GM19455 (cell line): ENCODE data around the gene ZNF343.
"Not testable (repeated sequence)": the region's sequence is repeated elsewhere in the genome, so short reads cannot be mapped to it uniquely, and the experiment has no call there.

Experiments used
- ATAC-seq: cut with Tn5 transposase; IDR thresholded peaks from one replicate; pipeline ENCODE4 v1.9.1; 2021; ENCODE audit not compliant: unreplicated experiment

ZNF343 gene

DNA sequence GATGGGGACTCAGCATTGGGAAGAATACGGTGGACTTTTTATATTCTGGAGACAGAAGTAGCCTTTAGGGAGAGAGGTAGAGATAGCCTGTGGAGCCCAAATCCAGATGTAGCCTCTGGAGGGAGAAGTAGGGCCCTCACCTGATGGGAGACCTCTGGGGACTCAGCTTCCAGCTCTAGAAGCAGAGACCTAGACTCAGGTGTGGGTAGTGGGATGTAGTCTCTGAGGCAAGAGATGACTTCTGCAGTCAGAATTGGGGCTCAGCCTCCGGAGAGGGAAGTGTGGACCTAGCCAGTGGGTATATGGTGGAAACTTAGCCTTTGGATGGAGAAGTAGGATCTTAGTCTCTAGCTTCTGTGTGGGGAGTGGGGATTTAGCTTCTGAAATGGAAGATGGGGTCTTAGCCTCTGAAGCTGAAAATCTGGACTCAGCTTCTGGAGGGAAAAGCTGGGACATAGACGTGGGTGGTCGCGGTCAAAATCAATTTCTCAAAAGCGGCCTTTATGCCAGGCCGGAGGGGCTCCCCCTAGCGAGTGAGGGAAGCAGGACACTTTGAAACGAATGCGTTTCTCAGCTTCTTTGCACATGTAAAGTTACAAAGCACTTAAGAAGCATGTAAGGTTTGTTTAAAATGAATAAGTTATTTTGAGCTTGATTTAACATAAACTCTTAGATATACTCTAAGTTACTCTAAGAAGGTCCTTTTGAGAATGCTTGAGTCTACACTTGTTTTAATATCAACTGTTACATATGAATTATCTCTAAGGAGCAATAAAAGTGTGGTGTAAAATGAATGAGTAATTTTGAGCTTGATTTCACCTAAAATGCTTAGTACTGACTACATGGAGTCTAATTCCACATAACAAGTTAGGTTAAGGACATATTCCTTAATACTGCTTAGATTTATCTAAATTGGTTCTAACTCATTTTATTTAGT is 12.9 kb upstream of the ZNF343 start:
- ATAC-seq, result no peak

DNA sequence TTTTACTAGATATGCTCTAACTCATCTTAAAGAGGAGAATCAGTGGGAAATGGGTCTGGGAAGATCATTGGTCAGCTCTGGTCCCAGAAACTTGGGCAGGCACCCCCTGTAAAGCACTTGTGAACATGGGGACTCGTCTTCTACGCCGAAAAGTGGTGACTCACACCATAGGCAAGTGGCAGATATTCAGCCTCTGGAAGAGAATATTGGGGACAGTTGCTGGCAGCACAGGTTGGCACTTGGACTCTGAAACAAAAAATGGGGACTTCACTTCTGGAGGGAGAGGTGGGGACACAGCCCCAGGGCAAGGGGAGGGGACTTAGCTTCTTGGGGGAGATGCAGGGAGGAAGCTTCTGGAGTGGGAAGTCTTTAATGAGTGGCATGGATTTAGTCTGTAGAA is 11.9 kb upstream of the ZNF343 start:
- no peak for ATAC-seq

- no peak for ATAC-seq
Measured at GRCh38 chr20:2519115-2519809, 10.5 kb upstream of the ZNF343 start.

- ATAC-seq, result no peak
Measured at GRCh38 chr20:2518558-2518957, 9.8 kb upstream of the ZNF343 start.

DNA sequence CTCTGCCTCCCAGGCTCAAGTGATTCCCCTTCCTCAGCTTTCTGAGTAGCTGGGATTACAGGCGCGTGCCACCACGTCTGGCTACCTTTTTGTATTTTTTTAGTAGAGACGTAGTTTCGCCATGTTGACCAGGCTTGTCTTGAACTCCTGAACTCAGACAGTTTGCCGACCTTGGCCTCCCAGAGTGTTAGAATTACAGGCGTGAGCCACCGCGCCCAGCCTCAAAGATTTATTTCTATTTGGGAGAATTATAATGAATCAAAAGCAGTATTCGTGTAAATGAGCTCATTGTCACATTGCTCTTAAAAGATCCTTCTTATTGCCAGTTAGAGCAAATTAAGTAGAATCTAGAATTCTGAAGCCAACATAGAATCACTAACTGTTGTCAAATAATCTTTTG is 9.4 kb upstream of the ZNF343 start:
- ATAC-seq, result no peak

- ATAC-seq, result no peak
Measured at GRCh38 chr20:2516399-2516798, 7.7 kb upstream of the ZNF343 start.

DNA sequence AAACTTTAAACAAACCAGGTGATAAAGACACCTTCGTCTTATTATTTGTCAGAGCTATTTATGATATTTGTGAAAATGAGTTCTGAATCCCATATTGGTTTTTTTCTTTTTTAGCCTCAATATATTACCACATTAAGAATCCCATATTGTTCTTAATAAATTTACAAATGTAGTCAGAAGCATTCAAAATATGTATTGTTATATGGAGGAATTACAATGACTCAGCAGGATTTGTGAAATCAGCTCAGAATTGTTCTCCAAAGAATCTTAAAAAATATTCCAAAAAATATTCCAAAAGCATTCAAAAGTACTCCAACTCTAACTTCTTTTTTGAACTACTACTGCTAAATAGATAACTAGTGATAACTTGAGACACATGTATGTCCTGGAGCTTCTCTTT is 6.5 kb upstream of the ZNF343 start:
- ATAC-seq, result no peak

GRCh38 chr20:2509794-2510193 is 1.1 kb upstream of the ZNF343 start:
- ATAC-seq, result no peak

- ATAC-seq, result no peak
Measured at GRCh38 chr20:2509468-2509781, 710 bp upstream of the ZNF343 start.

DNA sequence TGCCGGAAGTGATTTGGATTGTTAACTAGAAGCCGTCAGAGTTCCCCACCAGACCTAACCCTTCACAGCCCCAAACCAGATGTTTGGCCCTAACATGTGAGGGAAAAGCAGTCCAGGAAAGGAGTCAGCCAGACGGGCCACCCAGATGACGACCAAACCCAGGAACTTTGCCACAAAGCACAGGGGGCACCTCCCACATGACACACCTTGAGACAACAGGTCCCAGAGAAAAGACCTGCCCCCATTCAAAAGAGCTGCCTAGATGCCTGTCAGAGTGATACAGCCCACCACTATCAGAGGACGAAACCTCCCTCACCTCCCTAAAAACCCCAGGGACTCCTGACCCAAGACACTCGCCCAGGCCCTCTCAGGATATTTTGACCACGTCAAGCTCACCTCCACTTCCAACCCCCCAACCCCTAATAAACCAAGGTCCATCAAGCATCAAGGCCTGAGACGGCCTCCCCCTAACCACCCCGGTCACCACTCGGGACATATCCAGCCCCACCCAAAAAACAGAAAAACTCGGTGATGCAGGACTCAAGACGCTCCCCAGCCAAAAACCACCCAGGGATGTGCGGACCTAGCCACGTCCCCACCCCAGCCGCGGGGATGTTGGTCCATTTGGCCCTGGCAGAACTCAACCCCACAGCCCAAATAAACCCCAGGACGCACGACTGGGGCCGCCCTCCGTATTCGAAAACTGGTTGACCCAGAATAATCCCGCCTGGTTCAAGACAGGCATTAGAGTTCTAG is 662 bp downstream of the ZNF343 start:
- ATAC-seq, result peak; percentile 12

DNA sequence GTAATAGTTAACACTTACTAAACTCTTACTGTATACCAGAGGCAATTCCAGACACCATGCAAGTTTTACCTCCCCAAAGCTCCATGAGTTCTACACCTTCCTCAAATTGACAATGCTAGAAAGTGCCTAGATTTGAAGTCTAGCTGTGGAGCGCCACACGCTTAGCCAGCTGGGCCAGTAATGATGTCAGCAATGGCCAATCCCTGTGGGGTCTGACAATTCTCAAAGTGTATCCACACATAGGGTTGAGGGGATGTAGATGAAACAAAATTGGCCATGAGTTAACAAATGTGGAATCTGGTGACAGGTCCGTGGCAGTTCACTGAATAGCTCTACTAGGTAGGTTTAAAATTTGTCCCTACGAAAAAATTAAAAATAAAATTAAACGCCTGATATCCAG is 1.3 kb downstream of the ZNF343 start:
- no peak for ATAC-seq

DNA sequence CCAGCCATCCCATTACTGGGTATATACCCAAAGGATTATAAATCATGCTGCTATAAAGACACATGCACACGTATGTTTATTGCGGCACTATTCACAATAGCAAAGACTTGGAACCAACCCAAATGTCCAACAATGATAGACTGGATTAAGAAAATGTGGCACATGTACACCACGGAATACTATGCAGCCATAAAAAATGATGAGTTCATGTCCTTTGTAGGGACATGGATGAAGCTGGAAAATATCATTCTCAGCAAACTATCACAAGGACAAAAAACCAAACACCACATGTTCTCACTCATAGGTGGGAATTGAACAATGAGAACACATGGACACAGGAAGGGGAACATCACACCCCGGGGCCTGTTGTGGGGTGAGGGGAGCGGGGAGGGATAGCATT is 2.3 kb downstream of the ZNF343 start:
- ATAC-seq, result not testable (repeated sequence)

DNA sequence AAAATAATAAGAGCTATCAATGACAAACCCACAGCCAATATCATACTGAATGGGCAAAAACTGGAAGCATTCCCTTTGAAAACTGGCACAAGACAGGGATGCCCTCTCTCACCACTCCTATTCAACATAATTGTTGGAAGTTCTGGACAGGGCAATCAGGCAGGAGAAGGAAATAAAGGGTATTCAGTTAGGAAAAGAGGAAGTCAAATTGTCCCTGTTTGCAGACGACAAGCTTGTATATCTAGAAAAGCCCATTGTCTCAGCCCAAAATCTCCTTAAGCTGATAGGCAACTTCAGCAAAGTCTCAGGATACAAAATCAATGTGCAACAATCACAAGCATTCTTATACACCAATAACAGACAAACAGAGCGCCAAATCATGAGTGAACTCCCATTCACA is 3.9 kb downstream of the ZNF343 start:
- not testable (repeated sequence) for ATAC-seq

DNA sequence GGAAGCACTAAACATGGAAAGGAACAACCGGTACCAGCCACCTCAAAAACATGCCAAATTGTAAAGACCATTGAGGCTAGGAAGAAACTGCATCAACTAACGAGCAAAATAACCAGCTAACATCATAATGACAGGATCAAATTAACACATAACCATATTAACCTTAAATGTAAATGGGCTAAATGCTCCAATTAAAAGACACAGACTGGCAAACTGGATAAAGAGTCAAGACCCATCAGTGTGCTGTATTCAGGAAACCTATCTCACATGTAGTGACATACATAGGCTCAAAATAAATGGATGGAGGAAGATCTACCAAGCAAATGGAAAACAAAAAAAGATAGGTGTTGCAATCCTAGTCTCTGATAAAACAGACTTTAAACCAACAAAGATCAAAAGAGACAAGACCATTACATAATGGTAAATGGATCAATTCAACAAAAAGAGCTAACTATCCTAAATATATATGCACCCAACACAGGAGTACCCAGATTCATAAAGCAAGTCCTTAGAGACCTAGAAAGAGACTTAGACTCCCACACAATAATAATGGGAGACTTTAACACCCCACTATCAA is 5.8 kb downstream of the ZNF343 start:
- not testable (repeated sequence) for ATAC-seq

- no peak for ATAC-seq
Measured at GRCh38 chr20:2485661-2486060, 23.1 kb downstream of the ZNF343 start.

GRCh38 chr20:2485080-2485479 is 23.6 kb downstream of the ZNF343 start:
- ATAC-seq, result no peak

GRCh38 chr20:2483504-2483903 is 25.2 kb downstream of the ZNF343 start:
- no peak for ATAC-seq

DNA sequence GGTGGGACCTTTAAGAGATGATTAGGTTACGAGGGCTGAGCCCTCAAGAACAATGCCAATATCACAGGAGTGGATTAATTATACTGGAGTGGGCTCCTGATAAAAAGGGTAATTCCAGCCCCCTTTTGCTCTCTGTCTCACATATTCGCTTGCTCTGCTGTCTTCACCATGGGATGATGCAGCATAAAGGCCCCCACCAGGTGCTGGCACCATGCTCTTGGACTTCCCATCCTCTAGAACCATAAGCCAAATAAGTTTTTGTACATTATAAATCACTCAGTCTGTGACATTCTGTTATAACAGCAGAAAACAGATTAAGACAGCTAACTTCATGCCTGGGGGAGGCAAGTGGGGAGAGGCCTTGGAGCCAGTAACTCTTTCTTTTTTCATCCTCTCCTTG is 28.3 kb downstream of the ZNF343 start:
- no peak for ATAC-seq

GRCh38 chr20:2476742-2477615 is 31.7 kb downstream of the ZNF343 start:
- no peak for ATAC-seq
